HG03108 (cell line): ENCODE results near the gene SSH2.
"Not testable (repeated sequence)": the region's sequence is repeated elsewhere in the genome, so short reads cannot be mapped to it uniquely, and the experiment has no call there.

Experiments
- ATAC-seq: cut with Tn5 transposase; IDR thresholded peaks from one replicate; pipeline ENCODE4 v1.9.1; 2021; ENCODE audit warnings: moderate library complexity; ENCODE audit not compliant: unreplicated experiment

SSH2 gene

DNA sequence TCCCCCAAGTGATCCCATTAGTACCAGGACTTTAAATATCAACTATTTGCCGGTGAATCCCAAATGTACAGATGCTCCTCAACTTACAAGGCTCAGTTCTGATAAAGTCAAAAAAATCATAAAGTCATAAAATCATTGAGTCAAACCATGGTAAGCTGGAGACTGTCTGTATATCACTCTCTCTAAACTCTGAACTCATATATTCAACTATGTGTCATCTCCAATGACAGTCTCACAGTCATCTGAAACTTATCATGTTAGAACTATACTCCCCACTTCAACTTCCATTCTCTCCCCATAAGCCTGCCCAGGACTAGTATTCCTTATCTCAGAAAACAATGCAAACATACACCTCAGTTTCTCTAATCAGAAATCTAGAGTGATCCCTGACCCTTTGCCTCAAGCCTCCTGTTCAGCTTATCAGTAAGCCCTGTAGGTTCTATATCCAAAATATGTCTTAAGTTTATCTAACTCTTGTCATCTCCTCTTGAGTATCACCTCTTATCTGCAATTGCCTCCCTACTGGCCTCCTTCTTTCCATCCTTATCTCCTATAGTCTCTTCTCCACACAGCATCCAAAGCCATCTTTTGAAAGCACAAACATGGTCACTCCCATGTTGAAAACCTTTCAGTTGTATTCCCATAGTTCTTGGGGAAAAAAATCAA is 55.0 kb downstream of the SSH2 start:
- ATAC-seq, result no peak

DNA sequence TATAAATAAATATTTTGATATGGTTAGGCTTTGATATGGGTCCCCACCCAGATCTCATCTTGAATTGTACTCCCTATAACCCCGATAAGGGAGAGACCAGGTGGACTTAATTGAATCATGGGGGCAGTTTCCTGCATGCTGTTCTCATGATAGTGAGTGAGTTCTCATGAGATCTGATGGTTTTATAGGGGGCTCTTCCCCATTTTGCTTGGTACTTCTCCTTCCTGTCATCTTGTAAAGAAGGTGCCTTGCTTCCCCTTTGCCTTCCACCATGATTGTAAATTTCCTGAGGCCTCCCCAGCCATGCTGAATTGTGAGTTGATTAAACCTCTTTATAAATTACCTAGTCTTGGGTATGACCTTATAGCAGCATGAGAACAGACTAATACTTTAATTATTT is 55.7 kb downstream of the SSH2 start:
- ATAC-seq, result not testable (repeated sequence)

DNA sequence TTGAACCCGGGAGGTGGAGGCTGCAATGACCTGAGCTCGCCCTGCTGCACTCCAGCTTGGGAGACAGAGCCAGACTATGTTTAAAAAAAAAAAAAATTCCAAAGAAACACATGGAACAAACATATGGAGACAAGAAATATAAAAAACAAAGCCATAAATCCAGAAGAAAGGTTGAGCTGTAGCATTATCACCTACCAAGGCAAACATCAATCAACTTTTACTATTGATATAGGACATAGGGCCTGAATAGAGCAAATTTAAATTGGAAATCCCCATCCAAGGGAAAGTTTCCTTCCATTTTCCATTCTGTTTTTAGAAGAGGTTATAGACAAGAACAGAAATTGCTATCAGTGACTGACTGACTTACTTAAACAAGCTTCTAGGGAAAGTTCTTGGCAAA is 56.6 kb downstream of the SSH2 start:
- ATAC-seq, result no peak

DNA sequence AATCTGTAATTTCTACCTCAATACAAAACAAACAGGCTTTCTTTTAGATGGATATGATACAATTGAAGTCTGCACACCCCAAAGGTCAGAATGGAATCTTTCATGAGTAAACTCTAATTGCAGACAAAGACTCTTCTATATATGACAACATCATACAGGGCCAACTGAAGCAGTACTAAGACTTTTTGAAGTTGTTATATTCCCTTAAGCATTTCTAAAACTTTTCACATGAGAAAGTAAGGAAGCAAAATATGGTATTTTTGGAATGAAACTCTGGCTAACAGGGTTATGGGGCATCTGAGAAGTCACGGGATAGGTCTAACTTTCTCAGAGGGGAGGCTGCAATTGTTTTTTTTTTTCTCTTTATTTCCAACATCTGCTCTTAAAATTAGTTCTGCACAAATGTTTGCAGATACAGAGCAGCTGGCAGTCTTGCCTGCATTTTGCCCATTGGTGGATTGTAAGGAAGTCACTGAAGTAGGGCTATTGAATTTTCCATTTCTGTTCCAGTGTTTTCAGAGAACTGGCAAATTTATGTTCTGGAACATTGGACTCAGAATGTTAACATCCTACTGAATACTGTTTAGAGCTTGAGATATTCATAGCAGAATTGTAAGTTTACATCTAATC is 59.1 kb downstream of the SSH2 start:
- ATAC-seq, result no peak

DNA sequence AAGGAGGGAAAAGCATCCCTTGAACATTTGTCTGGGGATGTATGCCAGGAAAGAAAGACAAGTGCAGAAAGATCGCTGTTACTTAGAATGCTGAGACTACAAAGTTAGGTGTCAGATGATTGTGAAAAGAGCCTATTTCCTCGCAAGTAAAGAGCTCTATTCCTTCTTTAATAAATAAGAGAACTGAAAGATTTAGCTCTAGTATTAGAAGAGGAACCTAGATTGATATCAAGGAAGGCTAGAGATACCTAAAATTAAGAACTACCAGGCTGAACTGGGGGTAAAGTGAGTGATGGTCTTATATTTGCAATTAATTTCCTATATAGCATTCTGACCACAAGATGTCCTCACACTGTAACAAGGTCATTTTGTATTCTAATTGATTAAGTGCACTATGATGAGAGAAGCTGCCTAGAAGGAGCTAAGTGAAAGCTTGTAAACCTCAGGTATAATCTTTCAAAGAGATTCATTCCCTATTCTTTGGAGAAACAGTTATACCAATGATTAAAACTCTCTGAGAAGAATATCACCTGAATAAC is 62.3 kb downstream of the SSH2 start:
- ATAC-seq, result no peak

DNA sequence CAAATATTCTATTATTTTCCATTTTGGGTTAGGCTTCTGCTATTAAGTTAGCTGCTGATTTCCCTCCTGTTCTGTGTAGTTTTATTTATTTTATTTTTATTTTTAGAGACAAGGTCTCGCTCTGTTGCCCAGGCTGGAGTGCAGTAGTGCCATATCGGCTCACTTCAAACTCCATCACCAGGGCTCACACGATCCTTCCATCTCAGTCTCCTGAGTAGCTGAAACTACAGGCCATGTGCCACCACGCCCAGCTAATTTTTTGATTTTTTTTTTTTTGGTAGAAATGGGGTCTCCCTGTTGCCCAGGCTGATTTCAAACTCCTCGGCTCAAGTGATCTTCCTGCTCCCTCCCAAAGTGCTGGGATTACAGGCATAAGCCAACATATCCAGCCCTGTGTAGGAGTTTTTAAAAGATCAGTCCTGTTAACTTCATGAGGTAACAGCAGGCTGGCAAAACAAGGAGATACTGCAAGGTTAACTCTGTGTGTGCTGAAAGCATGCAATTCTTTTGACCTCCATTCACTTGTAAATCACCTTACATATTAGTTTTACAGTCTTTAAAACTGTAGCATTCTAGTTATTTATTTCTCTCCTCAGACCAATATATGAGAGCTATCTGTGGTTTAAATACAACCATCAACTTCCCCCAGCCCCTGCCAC is 63.2 kb downstream of the SSH2 start:
- no peak for ATAC-seq

DNA sequence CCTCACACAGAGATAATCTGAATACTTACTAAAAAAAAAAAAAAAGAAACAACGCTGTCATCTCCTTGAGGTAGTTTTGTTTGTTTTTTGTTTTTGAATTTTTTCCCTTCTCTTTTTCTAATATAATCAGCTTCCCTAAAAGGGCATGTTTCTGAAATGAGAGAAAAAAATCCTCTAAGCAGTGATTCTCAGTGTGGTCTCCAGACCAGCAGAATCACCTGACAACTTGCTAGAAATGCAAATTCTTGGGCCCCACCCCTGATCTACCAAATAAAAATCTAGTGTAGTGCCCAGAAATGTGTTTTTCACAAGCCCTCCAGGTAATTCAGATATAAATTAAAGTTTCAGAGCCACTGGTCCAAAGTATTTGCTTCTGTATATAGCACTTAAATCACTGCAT is 65.4 kb downstream of the SSH2 start:
- no peak for ATAC-seq

DNA sequence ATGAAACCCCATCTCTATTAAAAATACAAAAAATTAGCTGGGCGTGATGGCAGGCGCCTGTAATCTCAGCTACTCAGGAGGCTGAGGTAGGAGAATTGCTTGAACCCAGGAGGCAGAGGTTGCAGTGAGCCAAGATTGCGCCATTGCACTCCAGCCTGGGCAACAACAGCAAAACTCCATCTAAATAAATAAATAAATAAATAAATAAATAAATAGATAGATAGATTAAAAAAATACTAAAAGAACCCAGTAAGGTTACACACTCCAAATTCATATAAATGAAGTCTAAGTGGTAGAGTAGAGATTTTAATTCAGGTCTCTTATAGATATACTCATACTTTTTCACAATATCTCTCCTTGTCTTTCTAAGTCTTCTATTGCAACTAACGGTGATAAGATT is 65.9 kb downstream of the SSH2 start:
- ATAC-seq, result not testable (repeated sequence)

DNA sequence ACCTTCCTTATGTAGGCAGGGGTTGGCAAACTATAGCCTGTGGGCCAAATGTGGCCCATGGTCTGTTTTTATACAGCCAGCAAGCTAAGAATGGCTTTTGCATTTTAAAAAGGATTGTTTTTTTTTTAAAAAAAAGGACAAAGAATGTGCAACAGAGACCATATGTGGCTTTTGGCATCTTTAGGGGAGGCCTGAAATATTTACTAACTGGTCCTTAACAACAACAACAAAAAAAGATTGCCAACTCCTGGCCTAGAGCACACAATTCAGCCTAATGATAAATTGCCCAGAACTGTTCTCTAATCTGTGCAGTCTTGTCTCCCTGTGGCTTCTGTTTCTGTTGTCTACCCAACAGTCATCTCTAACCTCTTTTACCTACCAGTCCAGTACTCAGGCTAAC is 67.1 kb downstream of the SSH2 start:
- no peak for ATAC-seq

DNA sequence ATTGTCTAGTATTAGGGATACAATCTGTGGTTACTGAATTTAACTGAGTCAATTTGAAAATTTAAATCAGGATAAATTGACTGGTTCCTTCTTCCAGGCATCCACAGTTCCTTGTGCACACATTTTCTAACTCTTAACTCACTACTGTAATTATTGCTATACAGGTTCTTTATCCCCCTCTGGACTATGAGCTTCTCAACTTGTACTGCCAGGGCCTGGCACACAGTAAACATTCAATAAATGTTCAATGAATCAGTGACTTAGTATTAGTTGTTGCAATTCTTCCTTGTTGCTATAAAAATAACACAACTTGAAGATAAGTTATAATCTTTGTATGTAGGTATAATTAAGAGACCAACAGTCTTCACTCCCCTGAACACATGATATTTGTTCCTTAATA is 67.9 kb downstream of the SSH2 start:
- ATAC-seq, result no peak

DNA sequence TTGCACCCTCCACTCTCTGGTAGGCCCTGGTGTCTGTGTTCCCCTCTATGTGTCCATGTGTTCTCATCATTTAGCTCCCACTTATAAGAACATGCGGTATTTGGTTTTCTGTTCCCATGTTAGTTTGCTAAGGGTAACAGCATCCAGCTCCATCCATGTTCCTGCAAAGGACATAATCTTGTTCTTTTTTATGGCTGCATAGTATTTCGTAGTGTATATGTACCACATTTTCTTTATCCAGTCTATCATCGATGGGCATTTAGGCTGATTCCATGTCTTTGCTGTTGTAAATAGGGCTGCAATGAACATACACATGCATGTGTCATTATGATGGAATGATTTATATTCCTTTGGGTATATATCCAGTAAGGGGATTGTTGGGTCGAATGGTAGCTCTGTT is 70.6 kb downstream of the SSH2 start:
- ATAC-seq, result not testable (repeated sequence)

DNA sequence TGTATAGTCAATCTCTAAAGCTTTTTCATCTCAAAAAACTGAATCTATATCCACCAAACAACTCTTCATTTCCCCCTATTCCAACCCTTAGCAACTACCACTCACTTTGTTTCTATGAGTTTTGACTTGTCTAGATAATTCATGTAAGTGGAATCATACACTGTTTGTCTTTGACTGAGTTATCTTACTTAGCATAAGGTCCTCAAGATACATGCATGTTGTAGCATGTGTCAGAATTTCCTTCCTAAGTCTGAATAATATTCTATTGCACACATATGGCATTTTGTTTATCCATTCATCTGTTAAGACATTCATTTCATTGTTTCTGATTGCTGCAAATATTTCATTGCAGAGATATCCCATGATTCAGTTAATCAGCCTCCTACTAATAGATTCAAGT is 72.2 kb downstream of the SSH2 start:
- ATAC-seq, result no peak

DNA sequence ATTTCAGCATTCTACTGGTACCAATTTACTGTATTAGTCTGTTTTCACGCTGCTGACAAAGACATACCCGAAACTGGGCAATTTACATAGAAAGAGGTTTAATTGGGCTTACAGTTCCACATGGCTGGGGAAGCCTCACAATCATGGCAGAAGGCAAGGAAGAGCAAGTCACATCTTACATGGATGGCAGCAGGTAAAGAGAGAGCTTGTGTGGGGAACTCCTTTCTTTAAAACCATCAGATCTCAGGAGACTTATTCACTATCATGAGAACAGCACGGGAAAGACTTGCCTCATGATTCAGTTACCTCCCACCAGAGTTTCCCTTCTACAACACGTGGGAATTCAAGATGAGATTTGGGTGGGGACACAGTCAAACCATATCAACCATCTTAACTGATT is 72.9 kb downstream of the SSH2 start:
- not testable (repeated sequence) for ATAC-seq

DNA sequence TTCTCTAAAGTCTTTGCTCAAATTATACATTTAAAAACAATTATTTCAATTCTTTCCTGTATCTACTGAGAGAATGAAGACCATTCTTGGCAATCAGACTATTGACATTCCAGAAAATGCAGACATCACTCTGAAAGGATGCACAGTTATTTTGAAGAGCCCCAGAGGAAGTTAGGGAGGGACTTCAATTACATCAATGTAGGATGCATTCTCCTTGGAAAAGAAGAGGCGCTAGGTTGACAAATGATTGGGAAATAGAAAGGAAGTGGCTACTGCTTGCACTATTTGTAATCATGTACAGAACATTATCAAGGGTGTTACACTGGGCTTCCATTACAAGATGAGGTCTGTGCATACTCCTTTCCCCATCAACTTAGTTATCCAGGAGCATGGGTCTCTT is 74.3 kb downstream of the SSH2 start:
- ATAC-seq, result no peak

DNA sequence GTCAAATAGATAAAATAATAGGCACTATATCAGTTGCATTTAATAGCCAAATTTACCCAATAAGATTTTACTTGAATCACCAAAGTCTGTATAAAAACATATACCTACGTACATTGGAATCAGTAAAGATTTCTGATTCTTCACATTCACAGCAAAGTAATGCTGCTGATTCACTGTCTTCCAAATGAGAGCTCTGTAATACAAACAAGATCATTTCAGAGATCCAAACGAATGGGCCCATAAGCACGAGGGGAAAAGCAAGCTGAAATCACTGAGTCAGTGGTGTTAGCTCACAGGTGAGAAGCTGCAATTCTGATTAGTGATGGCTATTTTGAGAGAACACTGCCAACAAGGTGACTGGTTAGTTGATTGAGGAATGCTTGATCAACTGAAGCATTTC is 81.3 kb downstream of the SSH2 start:
- ATAC-seq, result no peak

DNA sequence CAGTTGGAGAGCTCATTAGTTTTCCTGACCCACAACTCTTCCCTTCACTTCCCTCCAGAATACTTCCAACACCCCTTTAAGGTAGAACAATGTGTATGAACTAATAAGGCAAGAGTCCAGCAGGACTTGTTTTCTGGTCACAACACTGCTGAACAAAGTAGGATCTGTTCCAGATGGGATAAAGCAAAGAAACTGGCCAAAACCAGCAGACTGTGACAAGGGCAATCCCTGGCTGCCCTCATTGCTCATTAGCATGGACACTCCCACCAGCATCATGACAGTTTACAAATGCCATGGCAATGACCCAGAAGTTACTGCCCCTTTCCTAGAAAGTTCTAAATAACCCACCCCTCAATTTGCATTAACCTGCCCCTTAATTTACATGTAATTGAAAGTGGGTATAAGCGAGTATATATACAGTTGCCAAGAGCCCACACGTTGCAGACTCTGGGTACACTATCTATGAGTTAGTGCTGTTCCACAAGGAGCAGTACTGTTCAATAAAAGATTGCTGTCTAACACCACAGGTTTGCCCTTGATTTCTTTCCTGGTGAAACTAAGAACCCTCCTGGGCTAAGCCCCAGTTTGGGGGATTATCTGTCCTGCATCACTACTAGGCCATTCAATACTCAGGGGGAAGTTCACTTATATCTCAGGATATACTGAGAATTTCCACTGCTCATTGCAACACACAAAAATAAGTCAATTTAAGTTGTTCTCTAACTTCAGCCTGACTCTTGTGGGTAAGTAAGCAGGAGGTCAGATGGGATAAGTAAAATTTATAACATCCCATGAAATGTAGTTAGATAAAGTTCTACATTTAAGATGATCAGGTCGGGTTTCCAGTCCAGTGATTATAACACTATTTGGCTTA is 82.3 kb downstream of the SSH2 start:
- no peak for ATAC-seq

DNA sequence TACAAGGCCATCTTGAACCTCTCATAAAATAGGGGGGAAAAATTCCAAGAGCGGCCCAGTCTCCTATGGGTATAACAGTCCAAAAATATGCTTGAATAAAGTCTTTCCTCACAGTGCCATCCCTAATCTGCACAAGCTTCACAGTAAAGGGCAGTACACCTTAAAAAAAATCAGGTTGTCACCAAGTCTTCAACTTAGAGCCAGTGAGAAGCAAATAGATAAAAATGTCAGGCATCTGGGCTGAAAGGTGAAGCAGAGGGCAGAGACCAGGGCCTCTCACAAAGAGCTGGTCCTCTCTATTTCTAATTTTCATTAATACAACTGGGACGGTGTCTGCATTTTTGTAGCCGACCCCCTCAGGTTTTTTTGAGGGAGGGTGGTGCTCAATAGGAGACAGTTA is 82.9 kb downstream of the SSH2 start:
- ATAC-seq, result no peak

DNA sequence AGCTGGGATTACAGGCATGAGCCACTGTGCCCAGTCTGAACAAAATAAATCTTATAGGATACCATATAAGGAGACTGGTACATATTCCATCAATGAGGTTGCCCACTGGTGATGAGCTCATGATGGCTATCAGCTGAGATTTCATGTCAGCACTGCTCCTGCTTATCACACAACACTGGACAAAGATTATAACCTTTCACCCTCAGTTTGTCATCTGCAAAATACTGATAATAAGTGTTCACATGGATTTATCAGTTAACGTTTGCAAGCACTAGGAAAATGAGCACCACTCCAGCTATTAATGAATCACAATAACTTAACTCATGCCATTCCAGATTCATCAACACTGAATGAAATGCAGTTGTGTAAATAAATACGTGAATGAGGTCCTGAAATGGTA is 83.7 kb downstream of the SSH2 start:
- no peak for ATAC-seq

DNA sequence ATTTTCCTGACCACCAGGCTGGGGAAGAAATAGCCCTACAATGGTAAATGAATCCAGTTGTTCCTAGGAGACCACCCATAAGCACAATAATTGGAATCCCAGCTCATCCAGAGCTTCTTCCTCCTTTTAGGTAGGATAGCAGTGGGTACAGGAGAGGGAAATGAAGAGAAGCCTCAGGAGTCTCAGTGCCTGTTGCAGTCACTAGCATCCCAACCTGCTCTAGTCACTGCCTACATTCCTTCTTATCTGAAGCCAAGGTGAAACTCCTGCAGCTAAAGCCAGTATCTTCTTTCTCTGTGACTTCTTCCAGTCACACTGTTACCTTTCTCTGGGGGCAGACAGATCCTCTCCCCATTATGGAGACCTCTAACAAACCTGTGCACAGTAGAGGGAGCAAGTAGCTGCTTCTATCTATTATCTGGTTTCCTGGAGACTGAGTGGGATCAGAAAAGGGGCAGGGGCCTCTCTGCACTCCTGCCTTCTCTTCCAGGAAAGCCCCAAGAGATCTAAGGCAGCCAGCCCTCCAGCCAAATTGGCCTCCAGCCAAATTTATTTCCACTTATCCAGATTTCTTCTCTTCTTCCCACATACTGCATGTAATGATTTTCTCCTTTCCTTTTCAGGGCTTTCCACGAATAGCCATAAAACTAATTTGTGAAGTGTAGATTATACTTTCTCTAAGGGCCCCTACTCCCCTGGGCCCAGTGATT is 85.5 kb downstream of the SSH2 start:
- ATAC-seq, result no peak

DNA sequence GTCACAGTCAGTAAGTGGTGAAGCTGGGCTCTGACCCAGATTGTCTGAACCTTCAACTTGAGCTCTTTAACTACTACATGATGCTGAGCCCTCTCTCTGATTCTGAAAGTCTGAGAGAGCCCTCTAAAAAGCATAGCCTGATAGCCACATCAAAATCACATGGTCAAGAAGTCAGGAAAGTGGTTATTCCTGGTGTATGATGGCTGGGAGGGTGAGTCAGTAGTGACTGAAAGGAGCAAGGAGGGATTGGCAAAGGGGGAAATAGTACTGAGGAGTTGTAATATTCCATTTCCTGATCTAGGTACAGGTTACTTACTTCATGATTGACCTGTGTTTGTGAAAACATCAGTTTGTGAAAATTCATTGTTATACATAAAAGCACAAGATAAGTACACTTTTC is 89.1 kb downstream of the SSH2 start:
- no peak for ATAC-seq

DNA sequence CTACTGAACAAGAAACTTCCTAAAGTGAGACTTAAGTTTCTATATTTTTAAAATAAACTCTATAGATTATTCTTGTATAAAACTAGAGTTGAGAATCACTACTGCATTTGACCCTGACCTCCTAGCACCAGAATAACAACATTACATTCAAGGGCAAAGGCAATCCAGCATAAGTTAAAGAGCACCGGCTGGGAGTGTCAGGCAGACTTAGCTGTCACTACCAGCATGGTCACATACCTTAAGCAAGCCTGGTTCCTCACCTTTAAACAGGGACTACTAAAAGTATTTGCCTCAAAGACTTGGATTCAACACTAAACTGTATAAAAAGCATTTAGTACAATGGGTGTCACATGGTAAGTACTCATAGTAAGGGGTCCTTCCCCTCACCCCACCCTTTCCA is 90.4 kb downstream of the SSH2 start:
- no peak for ATAC-seq
